PC-3 (cell line): ENCODE data around the gene TNPO1.

ENCODE experiments used
- CTCF ChIP-seq: fragments of 300-600 bp; sonication (generic); conservative IDR thresholded peaks from 2 replicates; pipeline ENCODE4 v1.5.1; 2017; ENCODE audit warnings: antibody characterized with exemption, low read depth, mild to moderate bottlenecking, low read length
- EZH2 ChIP-seq: fragments of 300-600 bp; sonication (generic); IDR thresholded peaks from one replicate; pipeline ENCODE4 v1.6.1; 2017; ENCODE audit warnings: antibody characterized with exemption, mild to moderate bottlenecking, low read length; ENCODE audit not compliant: unreplicated experiment
- EZH2phosphoT487 ChIP-seq: fragments of 300-600 bp; sonication (generic); IDR thresholded peaks from 2 replicates; pipeline ENCODE4 v1.6.1; 2018; ENCODE audit warnings: mild to moderate bottlenecking, antibody characterized with exemption, low read length, borderline replicate concordance

- TF ChIP-seq CTCF (no peak), EZH2 (no peak), EZH2phosphoT487 (no peak)
These were observed 42.7 kb downstream of the TNPO1 start for GRCh38 chr5:72859127-72859526.
